Head of caudate nucleus (tissue), 42 donors: ENCODE results near the gene FAM107B.

Experiments used
- DNase-seq, 42 donors: peaks; one replicate each; pipeline versions ENCODE4 v3.0.0 to v3.0.0-alpha.2; 2020 to 2021; ENCODE audit warnings: mixed read lengths in 7 of 42
- intact Hi-C: fragments of 100-400 bp; cut with DNase I; formaldehyde crosslinking; loops from one replicate; pipeline ENCODE4 v1.15.0; 2022

The FAM107B gene

DNA sequence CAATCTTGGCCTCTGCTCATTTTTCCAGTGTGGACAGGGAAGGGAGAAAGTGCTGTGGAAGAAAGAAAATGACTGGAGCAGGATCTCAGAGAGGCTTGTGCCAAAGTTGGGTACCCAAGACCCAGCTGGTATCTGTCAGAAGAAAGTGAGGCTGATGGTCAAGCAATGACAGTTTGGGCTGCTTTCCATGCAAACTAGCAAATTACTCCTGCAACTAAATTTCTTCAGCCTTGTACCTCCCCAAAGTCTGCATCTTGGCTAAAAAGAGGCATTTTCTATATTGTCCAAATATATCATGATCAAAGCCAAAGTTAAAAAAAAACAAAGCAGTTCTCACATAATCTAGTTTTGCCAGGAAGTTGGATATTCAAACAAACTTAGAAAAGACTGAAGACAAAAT is 235.5 kb downstream of the FAM107B start:
- intact Hi-C loops: no loop called here
- peak in 1 of 42 donors; percentile 2 for DNase-seq

DNA sequence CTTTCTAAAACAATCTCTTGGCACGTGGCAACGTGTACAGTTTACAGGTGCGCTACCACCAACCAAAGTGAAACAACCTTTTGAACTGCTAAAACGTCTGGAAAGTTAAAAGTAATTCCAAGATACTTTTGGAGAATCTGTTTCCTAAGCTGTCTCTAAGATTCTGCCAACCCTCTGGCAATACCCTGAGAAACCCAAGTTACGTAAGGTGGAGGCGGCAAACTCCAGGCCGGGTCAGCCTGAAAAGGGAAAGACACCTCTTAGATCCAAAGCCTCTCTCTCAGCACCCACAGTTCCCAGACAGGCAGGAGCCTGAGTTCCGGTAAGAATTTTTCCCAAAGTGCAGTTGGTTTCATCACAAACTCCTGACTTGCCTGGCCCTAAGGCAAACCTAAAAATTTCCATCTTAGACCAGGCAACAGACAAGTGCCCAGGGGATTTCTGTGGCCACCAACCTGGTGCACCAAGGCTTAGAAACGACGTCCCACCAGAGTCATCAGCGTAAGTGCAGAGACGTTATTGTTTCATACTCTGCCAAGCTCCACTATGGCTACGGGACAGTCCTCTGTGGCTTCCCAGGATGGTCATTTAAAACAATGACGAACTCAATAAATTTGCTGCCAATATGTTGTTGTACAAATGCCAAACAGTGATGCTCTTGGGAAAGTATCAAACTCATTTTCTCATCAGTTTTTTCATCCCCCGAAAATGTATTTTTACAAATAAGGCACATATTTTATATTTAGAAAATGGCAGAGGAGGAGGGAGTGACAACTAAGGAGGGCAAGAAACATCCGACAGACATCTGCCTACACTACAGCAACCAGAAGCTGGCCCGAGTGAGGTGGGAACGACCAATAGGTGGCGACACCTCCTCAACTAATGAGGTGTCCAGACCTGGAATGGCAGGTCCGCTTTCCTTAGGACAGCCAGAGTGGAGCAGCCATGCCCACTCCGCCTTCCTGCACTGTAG is 238.2 kb downstream of the FAM107B start:
- peak; percentile 47 to 87 (median 69) for DNase-seq
- intact Hi-C loops: no loop called here

DNA sequence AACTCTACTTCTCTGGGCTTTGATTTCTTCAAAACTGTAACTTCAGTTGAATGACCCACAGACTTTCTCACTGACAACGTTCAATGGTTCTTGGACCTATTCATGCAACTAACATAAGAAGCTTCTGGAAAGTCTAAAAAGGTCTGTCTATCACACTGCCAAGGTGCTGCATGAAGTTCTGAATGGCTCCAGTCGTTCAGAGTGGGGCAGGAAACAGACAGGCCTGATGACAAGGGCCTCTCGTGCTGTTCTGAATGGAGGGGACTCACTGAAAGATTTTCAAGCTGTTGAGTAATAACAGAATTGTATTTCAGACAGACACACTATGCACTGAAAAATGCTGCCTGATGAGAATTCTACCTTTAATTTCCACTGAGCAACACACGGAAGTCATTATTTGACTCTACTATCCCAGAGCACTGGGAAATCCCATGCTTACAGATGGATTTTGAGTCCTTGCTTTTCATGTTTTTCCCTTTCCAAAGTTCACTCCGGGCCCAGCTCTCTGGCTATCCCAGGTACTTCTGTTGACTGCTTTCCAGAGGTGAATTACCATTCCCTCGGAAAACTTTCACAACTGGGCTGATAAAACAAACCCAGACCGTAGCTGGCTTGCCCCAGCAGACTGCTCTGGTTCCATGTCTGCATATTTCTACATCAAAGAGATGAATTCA is 239.1 kb downstream of the FAM107B start:
- intact Hi-C loops: no loop called here
- peak in 1 of 42 donors; percentile 20 for DNase-seq

DNA sequence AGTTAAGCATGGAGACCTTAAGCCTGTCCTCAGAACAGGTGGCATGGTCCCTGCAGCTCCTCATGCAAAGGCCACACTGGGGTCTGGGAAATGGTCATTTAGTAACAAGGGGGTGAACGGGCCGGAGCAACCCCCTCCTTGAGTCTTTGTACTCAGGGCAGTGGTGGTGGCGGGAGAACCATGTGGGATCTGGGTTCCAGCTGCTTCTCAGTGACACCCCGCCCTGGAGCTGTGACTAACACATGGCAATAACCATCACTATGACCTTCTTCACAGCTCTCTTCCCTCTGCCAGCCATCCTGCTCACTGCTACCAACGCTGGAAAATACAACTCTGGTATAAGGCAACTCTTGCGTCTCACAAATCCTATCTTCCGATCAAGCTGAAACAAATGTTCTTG is 240.5 kb downstream of the FAM107B start:
- peak in 2 of 42 donors; percentile 14 to 22 for DNase-seq
- intact Hi-C loops: no loop called here

DNA sequence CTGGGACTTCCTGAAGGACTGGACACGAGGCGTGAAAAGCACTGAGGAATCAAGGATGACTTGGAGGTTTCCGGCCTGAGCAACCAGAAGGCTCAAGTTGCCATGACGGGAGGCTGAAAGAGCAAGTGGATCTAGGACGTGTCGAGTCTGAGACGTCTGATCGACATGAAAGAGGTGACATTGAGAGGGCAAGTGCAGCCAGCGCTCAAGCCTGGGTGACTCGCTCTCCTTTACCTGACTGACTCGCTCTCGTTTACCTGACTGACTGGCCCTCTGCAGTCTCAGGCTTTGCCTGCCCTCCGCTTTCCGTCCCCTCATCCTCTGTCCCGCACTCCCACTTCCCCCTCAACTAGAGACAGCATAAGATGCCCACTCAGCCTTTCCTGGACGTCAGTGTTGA is 241.4 kb downstream of the FAM107B start:
- no peak for DNase-seq
- intact Hi-C loops: no loop called here

DNA sequence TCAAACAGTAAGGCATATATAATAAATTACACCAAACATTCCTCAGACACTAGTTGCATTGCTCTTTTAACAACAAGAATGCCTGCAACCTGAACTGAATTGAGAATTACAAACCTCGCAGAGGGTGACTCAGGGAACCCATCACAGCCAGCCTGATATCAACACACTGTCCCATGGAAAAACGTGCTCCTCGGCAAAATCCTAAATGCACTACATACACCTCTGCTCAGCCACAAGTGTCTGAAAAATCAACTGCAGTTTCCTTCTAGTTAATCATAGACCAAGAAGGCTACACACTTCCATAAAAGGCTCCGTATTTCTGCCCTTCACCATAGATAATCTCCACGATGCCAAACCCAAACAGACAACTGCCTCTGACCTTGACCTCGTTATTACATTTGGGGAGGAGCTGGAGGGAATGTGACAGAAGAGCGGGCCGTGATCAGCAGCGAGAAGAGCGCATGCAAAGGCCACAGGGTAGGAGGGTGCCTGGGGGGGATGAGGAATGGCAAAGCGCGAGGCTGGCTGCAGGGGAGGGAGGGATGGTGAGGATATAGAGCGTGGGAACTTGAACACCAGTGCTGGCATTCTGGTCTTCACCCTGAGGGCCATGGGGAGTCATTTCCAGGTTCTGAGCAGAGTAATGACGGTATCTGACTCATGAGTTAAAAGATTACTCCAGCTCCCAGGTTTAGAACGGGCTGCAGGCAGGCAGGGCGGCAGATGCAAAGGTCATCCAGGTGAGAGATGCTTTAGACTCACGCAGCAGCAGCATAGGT is 242.0 kb downstream of the FAM107B start:
- intact Hi-C loops: no loop called here
- DNase-seq: no peak

DNA sequence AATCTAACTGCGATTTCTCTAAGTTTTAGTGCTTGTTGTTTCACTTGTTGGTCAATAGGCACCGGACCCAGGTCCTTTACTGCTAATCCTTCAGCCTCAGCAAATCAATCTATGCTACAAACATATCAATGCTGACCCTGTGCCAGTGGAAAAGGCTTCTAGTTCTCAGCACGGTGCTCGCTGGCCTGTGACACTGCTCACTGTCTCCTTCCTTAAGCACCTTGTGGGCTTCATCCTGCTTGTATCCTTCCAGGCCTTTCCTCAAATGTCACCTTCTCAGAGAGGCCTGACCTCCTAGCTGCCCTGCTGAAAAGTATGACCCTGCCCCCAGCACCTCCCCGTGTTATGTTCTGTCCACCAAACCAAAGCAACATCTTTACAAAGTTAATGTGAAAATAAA is 242.7 kb downstream of the FAM107B start:
- intact Hi-C loops: no loop called here
- DNase-seq: no peak

DNA sequence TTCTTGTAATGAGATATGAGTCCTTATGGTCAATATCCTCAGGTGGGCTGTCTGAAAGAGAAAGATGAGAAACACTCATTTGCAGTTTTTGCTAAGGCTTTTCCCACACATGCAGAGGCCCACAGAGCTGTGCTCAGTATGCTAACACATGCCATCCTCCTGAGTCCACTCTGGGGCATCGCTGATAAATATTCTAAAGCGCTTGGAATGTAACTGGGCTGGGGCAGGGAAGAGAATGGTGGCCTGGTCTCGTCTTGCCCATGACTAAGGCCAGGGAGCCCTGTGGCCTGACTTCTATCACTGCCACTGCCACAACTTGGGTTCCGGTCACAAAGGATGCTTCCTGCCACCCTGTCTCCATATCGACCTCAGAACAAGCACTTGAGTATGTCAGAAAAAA is 244.2 kb downstream of the FAM107B start:
- no peak for DNase-seq
- intact Hi-C loops: no loop called here

DNA sequence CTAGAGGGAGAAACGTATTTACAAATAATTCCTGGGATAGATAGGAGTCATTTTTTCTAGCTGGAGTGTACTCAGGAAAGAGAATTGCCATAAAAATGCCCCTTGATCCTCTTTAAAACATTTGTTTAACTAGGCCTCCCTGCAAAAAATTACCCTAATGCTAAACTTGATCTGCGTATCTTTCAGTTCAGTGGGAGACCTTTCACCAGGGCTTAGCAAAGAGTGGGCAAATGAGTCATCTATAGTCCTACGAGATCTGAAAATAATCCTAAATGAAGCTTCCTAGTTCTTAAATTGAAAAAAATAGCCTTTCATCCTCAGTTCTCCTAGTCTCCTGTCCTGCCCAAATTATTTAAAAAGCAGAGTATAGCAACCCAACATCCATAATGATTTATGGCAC is 245.3 kb downstream of the FAM107B start:
- DNase-seq: no peak
- intact Hi-C loops: no loop called here

DNA sequence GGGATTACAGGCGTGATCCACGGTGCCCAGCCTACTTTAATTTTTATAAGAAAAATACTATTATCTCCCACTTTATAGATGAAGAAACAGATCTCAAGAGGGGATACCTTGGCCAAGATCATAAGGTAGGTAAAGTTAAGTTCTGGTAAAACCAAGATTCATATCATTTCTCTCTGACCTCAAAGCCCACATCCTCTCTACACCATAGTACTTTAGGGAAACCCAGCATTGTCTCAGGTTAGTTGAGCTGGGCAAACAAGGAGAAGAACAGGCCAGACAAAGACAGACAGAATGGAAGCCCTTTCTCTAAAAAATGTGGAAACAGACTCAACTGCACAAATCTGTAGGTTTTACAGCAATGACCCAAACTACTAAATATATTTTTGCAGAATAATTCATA is 246.2 kb downstream of the FAM107B start:
- DNase-seq: no peak
- intact Hi-C loops: no loop called here

DNA sequence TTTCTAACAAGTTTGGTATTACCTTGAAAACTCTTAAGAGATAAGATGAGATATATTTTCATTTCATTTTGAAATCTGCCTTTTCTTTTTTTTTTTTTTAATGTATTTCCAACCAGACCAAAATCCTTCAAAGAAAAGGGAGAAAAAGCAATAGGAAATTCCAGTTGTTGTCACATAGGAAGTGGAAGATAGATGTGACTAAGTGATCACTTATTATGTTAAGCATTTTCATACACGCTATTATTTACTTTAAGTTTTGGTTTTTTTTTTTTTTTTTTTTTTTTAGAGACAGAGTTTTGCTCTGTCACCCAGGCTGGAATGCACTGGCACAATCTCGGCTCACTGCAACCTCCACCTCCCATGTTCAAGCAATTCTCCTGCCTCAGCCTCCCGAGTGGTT is 246.8 kb downstream of the FAM107B start:
- DNase-seq: no peak
- intact Hi-C loops: no loop called here

DNA sequence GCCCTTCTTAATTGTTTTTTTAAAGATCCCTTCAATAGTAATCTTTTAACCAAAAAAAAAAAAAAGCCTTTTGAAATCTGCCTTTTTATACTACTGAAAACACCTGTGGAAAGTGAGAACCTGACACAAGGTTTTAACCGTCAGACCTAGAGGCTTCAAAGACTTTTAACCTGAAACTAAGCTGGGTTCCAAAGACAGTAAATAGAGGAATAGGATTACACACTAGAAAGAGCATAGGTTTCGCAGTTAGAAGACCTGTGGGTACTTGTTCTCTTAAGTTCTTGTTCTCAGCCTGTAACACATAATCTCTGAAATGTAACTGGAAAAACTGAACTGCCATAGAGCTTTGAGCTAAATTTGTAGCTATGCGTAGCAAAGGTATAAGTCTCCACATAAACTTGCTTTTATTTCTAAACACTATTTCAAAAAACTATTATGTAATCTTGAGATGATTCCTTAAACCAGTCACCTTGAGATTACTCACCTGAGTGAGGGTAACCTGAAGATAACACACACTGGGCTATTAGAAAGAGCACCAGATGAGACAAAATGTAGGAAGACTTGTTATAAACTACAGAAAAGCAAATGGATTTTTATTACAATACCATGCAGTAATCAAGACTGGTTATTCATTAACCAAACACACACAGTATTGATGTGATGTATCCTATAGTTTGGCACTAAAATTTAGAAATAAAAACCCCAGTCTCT is 247.4 kb downstream of the FAM107B start:
- no peak for DNase-seq
- intact Hi-C loops: no loop called here

DNA sequence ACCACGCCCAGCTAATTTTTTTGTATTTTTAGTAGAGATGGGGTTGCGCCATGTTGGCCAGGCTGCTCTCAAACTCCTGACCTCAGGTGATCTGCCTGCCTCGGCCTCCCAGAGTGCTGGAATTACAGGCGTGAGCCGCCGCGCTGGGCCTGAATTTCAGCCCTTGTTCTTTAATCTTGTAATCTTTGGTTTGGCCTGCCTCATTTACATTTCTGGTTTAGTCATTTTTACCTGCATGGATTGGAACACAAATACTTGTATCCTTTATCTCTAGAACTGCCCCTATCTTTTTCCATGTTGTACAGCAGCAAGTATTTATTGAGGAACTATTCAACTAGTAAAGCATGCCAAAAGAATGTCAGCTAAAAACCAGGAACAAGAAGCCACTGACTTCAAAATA is 248.4 kb downstream of the FAM107B start:
- intact Hi-C loops: no loop called here
- DNase-seq: no peak

DNA sequence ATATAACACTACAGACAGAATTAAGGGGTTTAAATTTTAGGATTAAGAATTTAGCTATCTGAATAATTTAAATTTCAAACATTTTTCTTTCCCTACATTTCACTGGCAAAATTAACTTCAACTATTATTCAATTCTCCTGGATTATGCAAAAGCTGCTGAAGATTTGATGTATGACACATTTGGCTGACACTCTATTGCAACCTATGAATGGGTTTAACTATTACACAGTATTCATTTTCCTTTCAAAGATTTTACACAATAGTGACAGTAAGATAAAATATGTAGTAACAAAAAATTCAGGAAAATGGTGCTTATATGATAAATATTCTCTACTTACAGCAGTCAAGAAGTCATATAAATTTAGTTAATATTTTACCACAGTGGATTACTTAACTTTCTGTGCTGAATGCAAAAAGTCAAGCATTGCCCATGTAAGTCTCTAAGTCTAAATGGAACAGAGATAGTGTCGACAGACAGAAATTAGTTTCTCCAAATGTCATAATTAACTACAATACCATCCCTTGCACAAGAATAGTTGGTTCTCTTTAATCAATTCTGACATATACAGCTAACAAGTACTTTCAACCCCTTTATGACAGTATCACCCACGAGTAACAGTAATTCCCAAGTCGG is 249.9 kb downstream of the FAM107B start:
- intact Hi-C loops: no loop called here

DNA sequence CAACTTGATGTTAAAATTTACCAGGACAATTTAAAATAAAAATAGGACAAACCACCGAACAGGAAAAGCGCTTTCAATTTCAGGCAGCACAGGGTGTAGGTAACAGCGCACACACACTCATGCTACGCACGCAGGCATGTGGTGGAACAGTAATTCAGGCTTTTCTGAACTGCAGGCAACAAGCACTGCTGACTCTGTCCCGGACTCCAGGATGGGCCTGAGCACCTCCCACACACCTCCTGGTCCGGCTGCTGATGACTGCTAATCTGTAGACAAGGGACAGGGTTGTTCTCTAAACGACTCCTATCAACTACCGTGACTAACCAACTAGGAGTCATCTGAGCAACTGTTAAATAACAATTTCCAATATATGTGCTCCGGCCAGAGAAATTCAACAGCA is 251.4 kb downstream of the FAM107B start:
- peak in 1 of 42 donors; percentile 22 for DNase-seq
- intact Hi-C loops: no loop called here

More for the DNA sequence above, 249.9 kb downstream of the FAM107B start:
- DNase-seq: peak in 1 of 42 donors; percentile 4

DNA sequence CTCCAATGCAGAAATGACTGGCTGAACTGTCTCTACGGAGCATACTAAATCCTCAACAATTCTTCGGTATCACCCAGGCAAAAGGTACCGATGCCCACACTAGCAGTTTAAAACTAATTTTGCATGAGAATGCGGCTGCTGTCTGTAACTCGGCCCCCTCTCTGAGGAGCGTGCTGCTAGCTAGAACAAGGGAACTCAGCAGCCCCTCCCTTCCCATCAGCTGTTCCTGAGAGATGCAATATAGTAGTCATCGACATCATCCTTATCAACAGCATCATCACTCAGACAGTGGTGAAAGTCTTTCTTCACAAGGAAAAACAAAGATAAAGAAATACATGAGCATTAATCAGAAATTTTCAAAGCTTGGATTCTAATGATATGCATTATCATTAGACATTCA is 254.9 kb downstream of the FAM107B start:
- intact Hi-C loops: no loop called here
- DNase-seq: no peak

DNA sequence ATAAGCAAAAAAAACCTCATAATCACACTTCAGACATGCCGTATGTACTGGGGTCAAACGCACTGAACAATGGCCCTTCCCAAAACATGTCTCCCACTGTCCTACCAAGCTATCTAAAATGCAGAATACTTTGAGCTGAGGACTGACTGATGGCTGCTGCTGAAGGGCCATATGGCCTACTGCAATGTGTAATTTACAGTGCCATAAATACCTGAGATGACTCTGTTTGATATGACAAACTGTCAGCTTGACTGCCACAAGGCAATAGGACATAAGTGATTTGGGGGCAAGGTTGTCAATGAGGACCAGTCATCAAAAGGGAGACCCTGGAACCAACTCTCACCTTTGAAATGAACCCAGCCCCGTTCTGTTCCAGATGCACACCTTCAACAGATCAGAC is 256.5 kb downstream of the FAM107B start:
- DNase-seq: peak in 1 of 42 donors; percentile 7
- intact Hi-C loops: no loop called here

DNA sequence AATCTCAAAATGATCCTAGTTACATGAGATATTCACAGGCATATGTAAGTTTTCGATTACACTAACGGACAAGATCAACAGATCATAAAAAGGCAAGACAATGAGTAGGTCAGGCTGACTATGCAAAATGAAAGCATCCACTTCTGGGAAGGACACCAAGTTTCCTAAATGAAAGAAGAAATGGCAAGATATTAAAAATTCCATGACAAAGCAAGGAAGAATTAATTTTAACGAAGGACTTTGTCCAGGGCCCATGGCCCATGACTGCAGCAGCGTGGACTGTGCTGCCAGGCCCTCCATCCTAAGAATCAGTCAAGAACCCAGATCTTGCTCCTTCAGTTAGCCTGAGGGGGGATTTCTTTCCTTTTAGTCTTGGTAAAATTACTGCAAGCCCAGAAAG is 261.6 kb downstream of the FAM107B start:
- intact Hi-C loops: no loop called here
- DNase-seq: no peak

DNA sequence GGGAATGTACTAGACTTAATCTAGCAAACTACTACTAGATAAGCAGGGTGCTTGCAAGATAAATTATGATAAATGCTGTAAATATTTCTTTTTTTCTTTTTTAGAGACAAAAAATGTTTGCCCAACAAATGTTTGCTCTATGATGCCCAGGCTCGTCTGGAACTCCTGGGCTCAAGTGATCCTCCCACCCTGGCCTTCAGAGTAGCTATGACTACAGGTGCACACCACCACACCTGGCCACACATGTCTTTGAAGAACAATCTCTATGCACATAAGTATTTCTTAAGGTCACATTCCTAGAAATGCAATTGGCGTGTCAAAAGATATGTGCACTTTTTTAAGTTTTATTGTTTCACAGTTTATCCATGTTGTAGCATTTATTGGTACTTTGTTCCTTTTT is 264.4 kb downstream of the FAM107B start:
- DNase-seq: no peak
- intact Hi-C loops: no loop called here
